ENCODE data around the gene NEDD4L. TPM values are rescaled to one million over a fixed set of nuclear protein-coding genes. Genes with fewer than 3 reads are reported as not detected.
"Not testable (repeated sequence)": the region's sequence is repeated elsewhere in the genome, so short reads cannot be mapped to it uniquely, and the experiment has no call there.

The NEDD4L gene
- total RNA-seq, 6 experiments from 2014 or later = 11.2 to 28.1 (median 15.7) TPM

GRCh38 chr18:58168993-58169392 lies 125.0 kb downstream of the NEDD4L start:
- DNase-seq = no peak
- H3K36me3 Mint-ChIP-seq (ENCODE audit: low read depth) = no peaks in the 10 kb centered on the region
- peaks cover 50% of the 10 kb centered on the region for H3K27me3 Mint-ChIP-seq (ENCODE audit: insufficient read depth)
- H3K4me3 Mint-ChIP-seq = no peak overlapping the region
- no peak overlapping the region for H3K27ac Mint-ChIP-seq
- H3K9me3 Mint-ChIP-seq = no peaks in the 10 kb centered on the region
- TF ChIP-seq CTCF (IDR thresholded peaks at IDR 0.05) = no peak
- H3K4me1 Mint-ChIP-seq (ENCODE audit: low read depth) = no peaks in the 10 kb centered on the region

- Mint-ChIP-seq H3K4me3 (no peak overlapping the region), H3K4me1 (ENCODE audit: low read depth) (no peaks in the 10 kb centered on the region), H3K9me3 (no peaks in the 10 kb centered on the region), H3K27ac (no peak overlapping the region), H3K36me3 (ENCODE audit: low read depth) (no peaks in the 10 kb centered on the region), H3K27me3 (ENCODE audit: insufficient read depth) (peaks cover 53% of the 10 kb centered on the region)
- no peak for DNase-seq
- no peak for TF ChIP-seq CTCF (IDR thresholded peaks at IDR 0.05)
These were observed 125.4 kb downstream of the NEDD4L start for GRCh38 chr18:58169472-58169871.

DNA sequence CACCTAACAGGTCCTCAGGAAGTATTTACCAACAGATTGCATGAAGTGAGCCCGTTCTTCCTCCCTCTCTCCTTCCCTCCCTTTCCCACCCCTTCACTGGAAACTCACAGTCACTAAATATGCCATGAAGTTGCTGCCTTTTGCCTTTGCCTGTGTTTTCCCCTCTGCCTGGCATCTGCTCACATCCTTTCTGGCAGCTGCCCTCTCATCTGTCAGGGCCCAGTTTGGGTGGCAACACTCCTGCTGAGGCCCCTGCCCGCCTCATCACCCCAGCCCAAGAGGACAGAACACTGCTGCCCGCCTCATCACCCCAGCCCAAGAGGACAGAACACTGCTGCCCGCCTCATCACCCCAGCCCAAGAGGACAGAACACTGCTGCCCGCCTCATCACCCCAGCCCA lies 126.0 kb downstream of the NEDD4L start:
- H3K4me3 Mint-ChIP-seq; DNase-seq; H3K27ac Mint-ChIP-seq; H3K36me3 Mint-ChIP-seq (ENCODE audit: low read depth); H3K9me3 Mint-ChIP-seq; H3K4me1 Mint-ChIP-seq (ENCODE audit: low read depth): not testable (repeated sequence)
- peaks cover 49% of the 10 kb centered on the region for H3K27me3 Mint-ChIP-seq (ENCODE audit: insufficient read depth)

- H3K4me1 Mint-ChIP-seq (ENCODE audit: low read depth) = peaks cover 8% of the 10 kb centered on the region
- no peak overlapping the region for H3K27ac Mint-ChIP-seq
- H3K9me3 Mint-ChIP-seq = no peaks in the 10 kb centered on the region
- H3K27me3 Mint-ChIP-seq (ENCODE audit: insufficient read depth) = peaks cover 46% of the 10 kb centered on the region
- H3K36me3 Mint-ChIP-seq (ENCODE audit: low read depth) = no peaks in the 10 kb centered on the region
- H3K4me3 Mint-ChIP-seq = no peak overlapping the region
- TF ChIP-seq CTCF (IDR thresholded peaks at IDR 0.05) = no peak
- no peak for DNase-seq
These were observed 128.0 kb downstream of the NEDD4L start for GRCh38 chr18:58172031-58172430.

- H3K36me3 Mint-ChIP-seq (ENCODE audit: low read depth) = no peaks in the 10 kb centered on the region
- peaks cover 16% of the 10 kb centered on the region for H3K4me1 Mint-ChIP-seq (ENCODE audit: low read depth)
- H3K4me3 Mint-ChIP-seq = no peak overlapping the region
- DNase-seq = no peak
- H3K27ac Mint-ChIP-seq = no peak overlapping the region
- TF ChIP-seq CTCF (IDR thresholded peaks at IDR 0.05) = no peak
- H3K27me3 Mint-ChIP-seq (ENCODE audit: insufficient read depth) = peaks cover 35% of the 10 kb centered on the region
- H3K9me3 Mint-ChIP-seq = no peaks in the 10 kb centered on the region
These were observed 130.3 kb downstream of the NEDD4L start for GRCh38 chr18:58174285-58174684.

DNA sequence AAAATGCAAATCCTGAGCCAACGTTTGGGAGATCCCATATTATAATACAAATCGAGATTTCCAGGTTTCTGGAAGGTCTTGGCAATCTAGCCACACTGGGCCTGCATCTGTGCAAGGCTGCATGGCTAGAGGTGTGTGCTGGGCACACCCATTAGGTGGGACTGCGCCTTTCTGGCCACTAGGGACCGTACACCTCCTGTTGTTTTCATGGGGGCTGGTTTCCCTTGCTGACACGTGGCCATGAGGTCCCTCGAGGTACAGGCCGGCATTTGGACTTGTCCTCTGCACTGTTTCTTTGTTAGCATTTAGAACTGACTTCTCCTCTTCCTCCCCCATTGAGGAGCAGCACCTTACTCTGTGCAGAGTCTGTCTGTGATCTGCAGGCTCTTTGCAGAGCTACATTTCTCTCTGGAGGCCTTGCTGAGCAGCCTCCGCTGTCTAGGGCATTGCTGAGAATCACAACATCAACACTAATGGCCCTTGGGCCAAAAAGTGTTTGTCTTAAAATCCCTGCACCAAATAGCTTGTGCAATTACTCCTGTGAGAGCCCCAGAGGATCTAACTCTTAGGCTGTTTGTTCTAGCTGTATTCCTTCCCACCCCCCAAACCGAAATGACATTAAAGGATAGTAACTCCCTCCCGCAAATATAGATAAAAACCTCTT lies 131.2 kb downstream of the NEDD4L start:
- DNase-seq = no peak
- no peak overlapping the region for H3K4me3 Mint-ChIP-seq
- peak; percentile 59 for TF ChIP-seq CTCF (IDR thresholded peaks at IDR 0.05)
- no peaks in the 10 kb centered on the region for H3K36me3 Mint-ChIP-seq (ENCODE audit: low read depth)
- peaks cover 31% of the 10 kb centered on the region for H3K27me3 Mint-ChIP-seq (ENCODE audit: insufficient read depth)
- H3K27ac Mint-ChIP-seq = no peak overlapping the region
- H3K9me3 Mint-ChIP-seq = no peaks in the 10 kb centered on the region
- peaks cover 16% of the 10 kb centered on the region for H3K4me1 Mint-ChIP-seq (ENCODE audit: low read depth)
